ENCODE measurements around the gene MAP4K4.

The MAP4K4 gene

DNA sequence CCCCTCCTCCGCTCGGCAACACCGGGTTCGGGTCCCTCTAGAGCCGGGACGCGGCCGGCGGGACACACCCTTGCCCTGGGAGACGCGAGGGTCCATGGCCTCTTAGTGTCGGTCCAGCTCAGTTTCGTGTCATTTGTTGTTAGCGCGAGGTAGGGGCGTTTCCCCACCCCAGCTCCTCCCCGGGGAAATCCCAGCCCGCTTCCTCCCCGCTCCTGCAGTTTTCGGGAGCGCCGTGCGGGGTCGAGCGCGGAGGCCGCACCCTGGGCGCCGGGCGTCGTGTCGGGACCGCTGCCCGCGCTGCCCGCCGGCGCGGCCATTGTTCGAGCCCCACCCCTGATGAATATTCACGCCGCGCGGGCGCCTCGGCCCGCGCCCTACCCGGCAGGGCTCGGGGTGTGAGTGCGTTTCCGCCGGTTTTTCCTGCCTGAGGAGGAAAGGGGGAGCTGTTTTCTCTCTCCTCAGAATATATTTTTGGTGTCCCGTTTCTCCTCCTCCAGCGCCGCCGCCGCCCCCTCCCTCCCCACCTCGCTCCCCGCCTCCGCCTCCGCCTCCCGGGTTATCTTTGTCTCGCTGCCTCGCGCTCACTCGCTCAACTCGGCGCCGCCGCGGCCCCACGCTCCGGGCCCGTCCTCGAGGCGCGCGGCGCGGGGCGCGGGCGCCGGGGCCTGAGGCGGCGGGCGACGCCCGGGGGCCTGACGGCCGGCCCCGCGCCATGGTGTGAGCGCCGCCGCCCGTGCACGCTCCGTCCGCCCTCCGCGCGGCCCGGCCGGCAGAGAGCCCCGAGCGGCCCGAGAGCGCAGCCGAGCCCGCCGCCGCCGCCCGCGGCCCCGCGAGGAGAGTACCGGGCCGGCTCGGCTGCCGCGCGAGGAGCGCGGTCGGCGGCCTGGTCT lies at the start of gene MAP4K4:
Gene MAP4K4, plus strand, starts transcription at position 584 of the 890 bp plus-strand sequence. CDS start 374 bp downstream, outside the sequence.
- Mint-ChIP-seq H3K27ac (peak within 1 kb of the TSS; percentile 90), H3K4me3 (peak within 1 kb of the TSS; percentile 88), H3K27me3 (ENCODE audit: low read depth) (no peaks in the 10 kb centered on the region), H3K4me1 (ENCODE audit: low read depth) (peaks cover 27% of the 10 kb centered on the region), H3K9me3 (peaks cover 4% of the 10 kb centered on the region), H3K36me3 (ENCODE audit: low read depth) (peaks cover 10% of the 10 kb centered on the region)

GRCh38 chr2:101653469-101653868 lies 44.0 kb upstream of the MAP4K4 start:
- Mint-ChIP-seq H3K4me1 (ENCODE audit: low read depth) (peaks cover 19% of the 10 kb centered on the region), H3K36me3 (ENCODE audit: low read depth) (peaks cover 10% of the 10 kb centered on the region), H3K4me3 (no peak overlapping the region), H3K27ac (no peak overlapping the region), H3K9me3 (peaks cover 13% of the 10 kb centered on the region), H3K27me3 (ENCODE audit: low read depth) (no peaks in the 10 kb centered on the region)

- peaks cover 9% of the 10 kb centered on the region for H3K36me3 Mint-ChIP-seq (ENCODE audit: low read depth)
These were observed 41.6 kb upstream of the MAP4K4 start for GRCh38 chr2:101655702-101656422.

DNA sequence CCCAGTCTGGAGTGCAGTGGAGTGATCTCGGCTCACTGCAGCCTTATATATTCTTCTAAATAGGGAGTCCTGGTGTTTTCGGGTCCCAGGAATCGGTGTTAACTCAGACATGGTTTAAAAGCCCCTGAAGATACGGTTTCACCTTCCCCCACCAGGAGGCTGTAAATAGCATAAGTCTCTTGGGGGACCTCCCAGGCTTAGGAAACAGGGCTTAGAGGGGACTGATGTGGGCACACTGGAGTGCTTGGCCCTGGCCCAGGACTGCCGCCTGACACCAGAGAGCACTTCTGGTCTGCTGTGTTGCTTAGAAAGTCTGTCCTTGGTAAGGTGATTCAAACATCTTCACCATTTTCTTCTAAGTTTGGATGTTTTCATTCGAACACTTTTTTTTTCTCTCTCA lies 39.7 kb upstream of the MAP4K4 start:
- Mint-ChIP-seq H3K27ac (no peak overlapping the region), H3K4me1 (ENCODE audit: low read depth) (peaks cover 4% of the 10 kb centered on the region), H3K9me3 (peaks cover 10% of the 10 kb centered on the region), H3K4me3 (no peak overlapping the region), H3K36me3 (ENCODE audit: low read depth) (peaks cover 5% of the 10 kb centered on the region), H3K27me3 (ENCODE audit: low read depth) (no peaks in the 10 kb centered on the region)

More at GRCh38 chr2:101655702-101656422, 41.6 kb upstream of the MAP4K4 start:
- Mint-ChIP-seq H3K27me3 (ENCODE audit: low read depth) (no peaks in the 10 kb centered on the region), H3K9me3 (peaks cover 13% of the 10 kb centered on the region), H3K4me1 (ENCODE audit: low read depth) (peaks cover 14% of the 10 kb centered on the region), H3K27ac (no peak overlapping the region), H3K4me3 (no peak overlapping the region)

GRCh38 chr2:101658387-101658786 lies 39.1 kb upstream of the MAP4K4 start:
- no peaks in the 10 kb centered on the region for H3K27me3 Mint-ChIP-seq (ENCODE audit: low read depth)
- H3K27ac Mint-ChIP-seq: no peak overlapping the region
- H3K4me3 Mint-ChIP-seq: no peak overlapping the region

GRCh38 chr2:101665312-101665711 lies 32.2 kb upstream of the MAP4K4 start:
- Mint-ChIP-seq H3K4me3 (no peak overlapping the region), H3K9me3 (peaks cover 5% of the 10 kb centered on the region), H3K27me3 (ENCODE audit: low read depth) (no peaks in the 10 kb centered on the region), H3K27ac (no peak overlapping the region), H3K4me1 (ENCODE audit: low read depth) (no peaks in the 10 kb centered on the region), H3K36me3 (ENCODE audit: low read depth) (peaks cover 2% of the 10 kb centered on the region)

More at GRCh38 chr2:101658387-101658786, 39.1 kb upstream of the MAP4K4 start:
- H3K9me3 Mint-ChIP-seq: peaks cover 8% of the 10 kb centered on the region
- H3K36me3 Mint-ChIP-seq (ENCODE audit: low read depth): peaks cover 3% of the 10 kb centered on the region
- H3K4me1 Mint-ChIP-seq (ENCODE audit: low read depth): peaks cover 3% of the 10 kb centered on the region

- Mint-ChIP-seq H3K4me1 (ENCODE audit: low read depth) (no peaks in the 10 kb centered on the region), H3K9me3 (peaks cover 21% of the 10 kb centered on the region), H3K36me3 (ENCODE audit: low read depth) (peaks cover 10% of the 10 kb centered on the region), H3K27ac (no peak overlapping the region), H3K27me3 (ENCODE audit: low read depth) (no peaks in the 10 kb centered on the region), H3K4me3 (no peak overlapping the region)
These were observed 29.7 kb upstream of the MAP4K4 start for GRCh38 chr2:101667823-101668222.

GRCh38 chr2:101672047-101672446 lies 25.5 kb upstream of the MAP4K4 start:
- Mint-ChIP-seq H3K36me3 (ENCODE audit: low read depth) (peaks cover 12% of the 10 kb centered on the region), H3K4me3 (no peak overlapping the region), H3K27me3 (ENCODE audit: low read depth) (no peaks in the 10 kb centered on the region), H3K4me1 (ENCODE audit: low read depth) (peaks cover 9% of the 10 kb centered on the region), H3K9me3 (peaks cover 30% of the 10 kb centered on the region), H3K27ac (no peak overlapping the region)

DNA sequence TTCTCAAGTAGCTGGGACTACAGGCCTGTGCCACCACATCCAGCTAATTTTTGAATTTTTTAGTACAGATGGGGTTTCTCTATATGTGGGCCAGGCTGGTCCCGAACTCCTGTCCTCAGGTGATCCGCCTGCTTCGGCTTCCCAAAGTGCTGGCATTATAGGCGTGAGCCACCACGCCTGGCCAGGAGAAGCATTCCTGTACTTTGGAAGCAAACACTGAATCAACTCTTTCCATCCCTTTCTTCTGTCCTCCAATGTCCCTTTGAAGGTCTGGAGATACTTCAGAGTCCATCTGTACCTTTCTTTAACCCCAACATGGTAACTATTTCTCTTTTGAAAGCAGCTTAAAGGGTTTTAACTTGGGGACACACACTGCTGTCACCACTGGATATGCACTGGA lies 23.6 kb upstream of the MAP4K4 start:
- Mint-ChIP-seq H3K4me1 (ENCODE audit: low read depth) (peaks cover 9% of the 10 kb centered on the region), H3K9me3 (peaks cover 33% of the 10 kb centered on the region), H3K27ac (no peak overlapping the region), H3K4me3 (no peak overlapping the region), H3K36me3 (ENCODE audit: low read depth) (peaks cover 12% of the 10 kb centered on the region), H3K27me3 (ENCODE audit: low read depth) (no peaks in the 10 kb centered on the region)

DNA sequence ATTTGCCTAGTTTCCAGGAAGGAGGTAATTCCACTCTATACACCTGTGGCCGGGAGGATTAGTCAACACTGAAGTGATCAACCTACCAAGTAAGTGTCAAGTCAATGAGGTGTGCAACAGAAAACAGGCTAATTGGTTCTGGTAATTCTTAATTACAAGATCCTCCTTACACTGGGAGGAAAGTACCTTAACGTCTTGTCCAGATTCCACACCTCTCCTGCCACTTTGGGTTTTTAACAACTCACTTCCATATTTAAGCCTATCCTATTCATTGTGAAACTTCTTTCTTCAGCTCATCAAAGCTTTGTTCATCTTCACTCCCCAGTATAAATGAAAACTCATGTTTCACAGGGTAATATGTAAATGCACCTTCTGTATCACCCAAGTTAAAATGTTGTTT lies 22.0 kb upstream of the MAP4K4 start:
- Mint-ChIP-seq H3K27me3 (ENCODE audit: low read depth) (no peaks in the 10 kb centered on the region), H3K4me1 (ENCODE audit: low read depth) (peaks cover 9% of the 10 kb centered on the region), H3K36me3 (ENCODE audit: low read depth) (peaks cover 8% of the 10 kb centered on the region), H3K9me3 (peaks cover 29% of the 10 kb centered on the region), H3K27ac (no peak overlapping the region), H3K4me3 (no peak overlapping the region)

GRCh38 chr2:101676674-101677073 lies 20.8 kb upstream of the MAP4K4 start:
- no peaks in the 10 kb centered on the region for H3K27me3 Mint-ChIP-seq (ENCODE audit: low read depth)

DNA sequence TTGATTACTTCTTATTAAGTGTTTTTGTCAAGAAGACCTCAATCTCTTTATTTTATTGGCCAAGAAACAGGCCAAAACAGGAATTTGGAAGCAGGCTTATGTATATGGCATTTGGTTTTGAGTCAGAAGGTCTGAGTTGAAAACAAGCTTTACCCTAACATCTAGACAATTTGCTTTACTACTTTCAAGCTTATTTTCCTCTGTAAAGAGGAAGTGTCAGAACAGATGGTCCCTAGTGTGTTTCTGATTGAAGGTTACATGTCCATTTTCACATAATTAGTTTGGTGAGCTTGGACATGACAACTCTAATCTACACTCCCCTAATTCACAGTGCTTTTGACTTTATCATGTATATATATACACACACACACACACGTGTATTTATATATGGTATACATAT lies 19.8 kb upstream of the MAP4K4 start:
- Mint-ChIP-seq H3K4me1 (ENCODE audit: low read depth) (peaks cover 9% of the 10 kb centered on the region), H3K27ac (no peak overlapping the region), H3K36me3 (ENCODE audit: low read depth) (peaks cover 3% of the 10 kb centered on the region), H3K9me3 (peaks cover 15% of the 10 kb centered on the region), H3K4me3 (no peak overlapping the region), H3K27me3 (ENCODE audit: low read depth) (no peaks in the 10 kb centered on the region)

More at GRCh38 chr2:101676674-101677073, 20.8 kb upstream of the MAP4K4 start:
- Mint-ChIP-seq H3K4me3 (no peak overlapping the region), H3K4me1 (ENCODE audit: low read depth) (peaks cover 9% of the 10 kb centered on the region), H3K27ac (no peak overlapping the region), H3K36me3 (ENCODE audit: low read depth) (peaks cover 7% of the 10 kb centered on the region), H3K9me3 (peaks cover 25% of the 10 kb centered on the region)

DNA sequence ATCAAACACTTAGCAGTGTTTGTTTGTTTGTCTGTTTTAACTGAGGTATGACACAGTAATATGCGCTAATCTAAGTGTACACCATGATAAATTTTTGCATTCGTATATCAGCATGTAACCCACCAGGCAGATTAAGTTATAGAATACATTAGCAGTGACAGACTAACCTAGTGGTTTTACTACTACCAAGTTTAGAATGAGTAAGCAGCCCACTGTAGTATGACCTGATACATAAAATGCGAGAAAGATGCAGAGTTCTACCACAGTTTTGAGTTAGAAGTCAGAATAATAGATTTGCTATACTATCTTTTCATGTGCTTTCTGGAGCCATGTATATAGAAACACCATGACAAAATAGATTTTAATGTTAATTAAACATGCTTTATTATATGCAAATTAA lies 19.1 kb upstream of the MAP4K4 start:
- Mint-ChIP-seq H3K4me3 (no peak overlapping the region), H3K27ac (no peak overlapping the region), H3K27me3 (ENCODE audit: low read depth) (no peaks in the 10 kb centered on the region), H3K4me1 (ENCODE audit: low read depth) (peaks cover 9% of the 10 kb centered on the region), H3K9me3 (peaks cover 15% of the 10 kb centered on the region), H3K36me3 (ENCODE audit: low read depth) (peaks cover 3% of the 10 kb centered on the region)

DNA sequence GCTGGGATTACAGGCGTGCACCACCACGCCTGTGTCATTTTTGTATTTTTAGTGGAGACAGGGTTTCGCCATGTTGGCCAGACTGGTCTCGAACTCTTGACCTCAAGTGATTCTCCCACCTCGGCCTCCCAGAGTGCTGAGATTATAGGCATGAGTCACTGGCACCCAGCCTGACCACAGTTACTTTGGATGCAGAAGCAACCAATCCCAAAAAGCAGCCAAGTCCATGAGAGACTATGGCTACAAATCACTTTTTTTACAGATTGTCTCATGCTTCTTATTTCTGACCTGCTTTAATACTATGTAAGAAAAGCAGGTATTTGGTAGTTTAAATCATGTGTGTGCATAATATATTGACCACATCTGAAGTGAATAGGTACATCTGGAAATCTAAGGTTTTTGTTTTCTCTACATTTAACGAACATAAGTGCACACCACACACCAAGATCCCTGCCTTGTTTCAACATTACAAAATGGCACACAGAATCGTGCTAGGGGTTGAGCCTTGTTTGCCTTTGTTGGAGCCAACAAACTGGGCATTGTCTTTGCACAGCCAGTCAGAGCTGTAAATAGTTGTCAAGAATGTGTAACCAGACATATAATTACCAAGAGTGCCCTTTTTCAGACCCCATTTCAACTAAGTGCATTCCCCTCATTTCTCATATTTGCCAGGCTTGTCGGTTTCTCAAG lies 18.3 kb upstream of the MAP4K4 start:
- Mint-ChIP-seq H3K27me3 (ENCODE audit: low read depth) (no peaks in the 10 kb centered on the region), H3K27ac (no peak overlapping the region), H3K36me3 (ENCODE audit: low read depth) (peaks cover 3% of the 10 kb centered on the region), H3K4me3 (no peak overlapping the region), H3K4me1 (ENCODE audit: low read depth) (peaks cover 10% of the 10 kb centered on the region), H3K9me3 (peaks cover 11% of the 10 kb centered on the region)

Measured in T-helper 1 cell treated with Interleukin-12 subunit alpha and Interleukin-12 subunit beta and Interleukin-4 antibody, amounts not matched to agents 30 μg/mL and 1 μg/mL, for 36 hours (primary cell).